Keratinocyte (primary cell): ENCODE measurements around the gene PAK2. TPM values are rescaled to one million over a fixed set of nuclear protein-coding genes. Genes with fewer than 3 reads are reported as not detected.

Experiments
- DNase-seq: peaks from one replicate; pipeline ENCODE4 v3.0.0-alpha.2; 2011; ENCODE audit warnings: low read depth, missing footprints, low spot score
- FAIRE-seq: peaks from 2 replicates; lab custom pipeline; 2011; peaks lifted over from hg19 to GRCh38; lab: Jason Lieb, UNC
- H2AFZ ChIP-seq: 2 replicates; pipeline ENCODE4 v1.6.0; 2012; ENCODE audit warnings: low read length, control low read depth, inconsistent platforms; ENCODE audit not compliant: control insufficient read depth
- H3K27ac ChIP-seq: 2 replicates; pipeline ENCODE4 v1.5.1; 2011; ENCODE audit warnings: low read length; ENCODE audit not compliant: control insufficient read depth, insufficient read depth
- H3K27me3 ChIP-seq: 3 replicates; pipeline ENCODE4 v1.6.0; 2011; ENCODE audit warnings: low read length; ENCODE audit not compliant: control insufficient read depth, insufficient read depth; ENCODE audit errors: extremely low read depth
- H3K36me3 ChIP-seq, 2 experiments: 2 replicates in 1 of 2; 3 replicates in 1 of 2; pipeline ENCODE4 v1.5.1; 2011; ENCODE audit warnings: low read length in 2 of 2, mild to moderate bottlenecking in 1 of 2; ENCODE audit not compliant: control insufficient read depth in 2 of 2, insufficient read depth in 2 of 2; ENCODE audit errors: extremely low read depth in 1 of 2
- H3K4me1 ChIP-seq: 3 replicates; pipeline ENCODE4 v1.5.1; 2011; ENCODE audit warnings: low read length; ENCODE audit not compliant: control insufficient read depth, insufficient read depth; ENCODE audit errors: extremely low read depth
- H3K4me2 ChIP-seq: 3 replicates; pipeline ENCODE4 v1.6.0; 2011; ENCODE audit warnings: low read depth, low read length; ENCODE audit not compliant: control insufficient read depth, insufficient read depth; ENCODE audit errors: extremely low read depth
- H3K4me3 ChIP-seq, 3 experiments: fragments of 200-600 bp in 1 of 3; sonication (generic) in 1 of 3; 2 replicates in 2 of 3; 3 replicates in 1 of 3; pipeline ENCODE4 v1.5.1; 2011 to 2016; ENCODE audit warnings: low read length in 3 of 3, mild to moderate bottlenecking in 3 of 3, control low read depth in 2 of 3, inconsistent platforms in 1 of 3, low read depth in 1 of 3, mixed read lengths in 1 of 3, mixed run types in 1 of 3, moderate library complexity in 1 of 3; ENCODE audit not compliant: control insufficient read depth in 2 of 3, insufficient read depth in 2 of 3; ENCODE audit errors: extremely low read depth in 1 of 3
- H3K79me2 ChIP-seq: 2 replicates; pipeline ENCODE4 v1.6.0; 2012; ENCODE audit warnings: low read length; ENCODE audit not compliant: control insufficient read depth, insufficient read depth
- H3K9ac ChIP-seq: 3 replicates; pipeline ENCODE4 v1.6.0; 2011; ENCODE audit warnings: low read length; ENCODE audit not compliant: control insufficient read depth, insufficient read depth; ENCODE audit errors: extremely low read depth
- H3K9me1 ChIP-seq: 3 replicates; pipeline ENCODE4 v1.6.0; 2011; ENCODE audit warnings: low read length; ENCODE audit not compliant: control insufficient read depth, insufficient read depth; ENCODE audit errors: extremely low read depth
- H3K9me3 ChIP-seq: 2 replicates; pipeline ENCODE4 v1.5.1; 2012; ENCODE audit warnings: low read depth, low read length; ENCODE audit not compliant: control insufficient read depth
- H4K20me1 ChIP-seq: 3 replicates; pipeline ENCODE4 v1.6.0; 2011; ENCODE audit warnings: low read length; ENCODE audit not compliant: control insufficient read depth, insufficient read depth; ENCODE audit errors: extremely low read depth
- CTCF ChIP-seq, 3 experiments: IDR thresholded peaks in 1 of 3; conservative IDR thresholded peaks in 1 of 3; optimal IDR thresholded peaks in 1 of 3; 2 replicates in 2 of 3; 3 replicates in 1 of 3; pipeline versions ENCODE3 to v1.5.1; 2011; ENCODE audit warnings: low read length in 3 of 3, mild to moderate bottlenecking in 3 of 3, moderate library complexity in 2 of 3, control low read depth in 1 of 3, inconsistent platforms in 1 of 3; ENCODE audit not compliant: insufficient read depth in 2 of 3; ENCODE audit errors: extremely low read depth in 1 of 3
- EZH2 ChIP-seq: IDR thresholded peaks from one replicate; pipeline ENCODE4 v1.6.1; 2012; ENCODE audit warnings: inconsistent platforms, mild to moderate bottlenecking, low read length, moderate library complexity
- dilution Hi-C: fragments of 300-500 bp; cut with MboI; formaldehyde crosslinking; loops from one replicate; pipeline ENCODE4 v1.7.0; 2020; ENCODE audit warnings: low sequenced_read_pairs; ENCODE audit not compliant: extremely low pct_ligation_motif_present
- polyA plus RNA-seq, 5 experiments: library from polyadenylated mRNA; depleted of rRNA in 3 of 5; stranded (reverse) in 3 of 5; stranded (forward) in 1 of 5; unstranded in 1 of 5; fragments of >200 nt; gene quantifications; 1 replicate in 1 of 5; 2 replicates in 3 of 5; 3 replicates in 1 of 5; pipeline versions ENCODE4 v1.2.1 to v1.2.3, GENCODE V29; 2011 to 2012; ENCODE audit warnings: missing spikeins in 2 of 5, low read depth in 1 of 5, low replicate concordance in 1 of 5

The PAK2 gene
- polyA plus RNA-seq, 1 donor (not counting 4 experiments of a cell fraction or from before 2014, with no cell fraction given): 52.3 TPM

GRCh38 chr3:196763179-196763578 is 23.5 kb downstream of the PAK2 start:
- no peak overlapping the region for H3K4me2 ChIP-seq
- H2AFZ ChIP-seq: no peak overlapping the region
- dilution Hi-C loops: no loop called here
- H3K4me3 ChIP-seq: no peak overlapping the region
- peaks cover 0 to 2% of the 10 kb centered on the region in 2 experiments for H3K36me3 ChIP-seq
- peaks cover 2% of the 10 kb centered on the region for H3K4me1 ChIP-seq
- DNase-seq (no peak), FAIRE-seq (no peak)
- TF ChIP-seq EZH2: no peak
- no peak for TF ChIP-seq CTCF (optimal IDR thresholded peaks at IDR 0.05 in 1 of 3, IDR thresholded peaks at IDR 0.05 in 1 of 3, conservative IDR thresholded peaks at IDR 0.05 in 1 of 3; ENCODE audit: extremely low read depth in 1 of 3, insufficient read depth in 2 of 3, low read length in 3 of 3)
- no peaks in the 10 kb centered on the region for H3K27me3 ChIP-seq
- no peak overlapping the region for H3K27ac ChIP-seq
- H4K20me1 ChIP-seq: peaks cover 4% of the 10 kb centered on the region
- H3K9me3 ChIP-seq: no peaks in the 10 kb centered on the region
- no peaks in the 10 kb centered on the region for H3K9me1 ChIP-seq
- H3K9ac ChIP-seq: no peak overlapping the region
- peaks cover 60% of the 10 kb centered on the region for H3K79me2 ChIP-seq

- no peak overlapping the region for H3K4me3 ChIP-seq
- no peaks in the 10 kb centered on the region for H3K9me1 ChIP-seq
- FAIRE-seq (no peak), DNase-seq (no peak)
- H3K36me3 ChIP-seq: peaks cover 0 to 4% of the 10 kb centered on the region in 2 experiments
- no peaks in the 10 kb centered on the region for H3K27me3 ChIP-seq
- no peak for TF ChIP-seq CTCF (optimal IDR thresholded peaks at IDR 0.05 in 1 of 3, IDR thresholded peaks at IDR 0.05 in 1 of 3, conservative IDR thresholded peaks at IDR 0.05 in 1 of 3; ENCODE audit: extremely low read depth in 1 of 3, insufficient read depth in 2 of 3, low read length in 3 of 3)
- no peak for TF ChIP-seq EZH2
- H3K4me1 ChIP-seq: peaks cover 5% of the 10 kb centered on the region
- no peaks in the 10 kb centered on the region for H3K9me3 ChIP-seq
- no peak overlapping the region for H2AFZ ChIP-seq
- dilution Hi-C loops: no loop called here
- H3K4me2 ChIP-seq: no peak overlapping the region
- peaks cover 4% of the 10 kb centered on the region for H4K20me1 ChIP-seq
- peaks cover 61% of the 10 kb centered on the region for H3K79me2 ChIP-seq
- H3K27ac ChIP-seq: no peak overlapping the region
- H3K9ac ChIP-seq: no peak overlapping the region
Measured at GRCh38 chr3:196765454-196765853, 25.8 kb downstream of the PAK2 start.
